ENCODE results near the gene HPS4.

- TF ChIP-seq POLR2A (IDR thresholded peaks at IDR 0.05; ENCODE audit: low read length) (no peak), EP300 (IDR thresholded peaks at IDR 0.05) (no peak), JUN (IDR thresholded peaks at IDR 0.05) (no peak)
- TF ChIP-seq, protein P1, sequence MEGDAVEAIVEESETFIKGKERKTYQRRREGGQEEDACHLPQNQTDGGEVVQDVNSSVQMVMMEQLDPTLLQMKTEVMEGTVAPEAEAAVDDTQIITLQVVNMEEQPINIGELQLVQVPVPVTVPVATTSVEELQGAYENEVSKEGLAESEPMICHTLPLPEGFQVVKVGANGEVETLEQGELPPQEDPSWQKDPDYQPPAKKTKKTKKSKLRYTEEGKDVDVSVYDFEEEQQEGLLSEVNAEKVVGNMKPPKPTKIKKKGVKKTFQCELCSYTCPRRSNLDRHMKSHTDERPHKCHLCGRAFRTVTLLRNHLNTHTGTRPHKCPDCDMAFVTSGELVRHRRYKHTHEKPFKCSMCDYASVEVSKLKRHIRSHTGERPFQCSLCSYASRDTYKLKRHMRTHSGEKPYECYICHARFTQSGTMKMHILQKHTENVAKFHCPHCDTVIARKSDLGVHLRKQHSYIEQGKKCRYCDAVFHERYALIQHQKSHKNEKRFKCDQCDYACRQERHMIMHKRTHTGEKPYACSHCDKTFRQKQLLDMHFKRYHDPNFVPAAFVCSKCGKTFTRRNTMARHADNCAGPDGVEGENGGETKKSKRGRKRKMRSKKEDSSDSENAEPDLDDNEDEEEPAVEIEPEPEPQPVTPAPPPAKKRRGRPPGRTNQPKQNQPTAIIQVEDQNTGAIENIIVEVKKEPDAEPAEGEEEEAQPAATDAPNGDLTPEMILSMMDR (IDR thresholded peaks at IDR 0.05), result no peak
- TF ChIP-seq, protein P2, sequence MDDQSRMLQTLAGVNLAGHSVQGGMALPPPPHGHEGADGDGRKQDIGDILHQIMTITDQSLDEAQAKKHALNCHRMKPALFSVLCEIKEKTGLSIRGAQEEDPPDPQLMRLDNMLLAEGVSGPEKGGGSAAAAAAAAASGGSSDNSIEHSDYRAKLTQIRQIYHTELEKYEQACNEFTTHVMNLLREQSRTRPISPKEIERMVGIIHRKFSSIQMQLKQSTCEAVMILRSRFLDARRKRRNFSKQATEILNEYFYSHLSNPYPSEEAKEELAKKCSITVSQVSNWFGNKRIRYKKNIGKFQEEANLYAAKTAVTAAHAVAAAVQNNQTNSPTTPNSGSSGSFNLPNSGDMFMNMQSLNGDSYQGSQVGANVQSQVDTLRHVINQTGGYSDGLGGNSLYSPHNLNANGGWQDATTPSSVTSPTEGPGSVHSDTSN (IDR thresholded peaks at IDR 0.05), result no peak
Observed at GRCh38 chr22:26479792-26480610, 3.6 kb downstream of the HPS4 start.

Measured in A549 (cell line).